IMR-90 (cell line): Measurements from ENCODE around the gene NKX2-1.

ENCODE experiments used
- BHLHE40 ChIP-seq: fragments of 150-350 bp; IDR thresholded peaks from 2 replicates; pipeline ENCODE4 v1.6.1; 2016; ENCODE audit warnings: mild to moderate bottlenecking, low read depth, low read length
- CEBPB ChIP-seq: IDR thresholded peaks from 2 replicates; pipeline ENCODE4 v1.6.1; 2012; ENCODE audit warnings: low read depth, low read length, improper control_type of control experiment
- POLR2A ChIP-seq: IDR thresholded peaks from 2 replicates; pipeline ENCODE4 v1.6.1; 2012; ENCODE audit warnings: mild to moderate bottlenecking, low read depth, low read length
- TF ChIP-seq, protein P1 (sequence below): conservative IDR thresholded peaks from 2 replicates; pipeline ENCODE4 v1.5.1; 2012; ENCODE audit warnings: mild to moderate bottlenecking, low read depth, low read length, improper control_type of control experiment

- no peak for TF ChIP-seq POLR2A
- TF ChIP-seq, protein P1, sequence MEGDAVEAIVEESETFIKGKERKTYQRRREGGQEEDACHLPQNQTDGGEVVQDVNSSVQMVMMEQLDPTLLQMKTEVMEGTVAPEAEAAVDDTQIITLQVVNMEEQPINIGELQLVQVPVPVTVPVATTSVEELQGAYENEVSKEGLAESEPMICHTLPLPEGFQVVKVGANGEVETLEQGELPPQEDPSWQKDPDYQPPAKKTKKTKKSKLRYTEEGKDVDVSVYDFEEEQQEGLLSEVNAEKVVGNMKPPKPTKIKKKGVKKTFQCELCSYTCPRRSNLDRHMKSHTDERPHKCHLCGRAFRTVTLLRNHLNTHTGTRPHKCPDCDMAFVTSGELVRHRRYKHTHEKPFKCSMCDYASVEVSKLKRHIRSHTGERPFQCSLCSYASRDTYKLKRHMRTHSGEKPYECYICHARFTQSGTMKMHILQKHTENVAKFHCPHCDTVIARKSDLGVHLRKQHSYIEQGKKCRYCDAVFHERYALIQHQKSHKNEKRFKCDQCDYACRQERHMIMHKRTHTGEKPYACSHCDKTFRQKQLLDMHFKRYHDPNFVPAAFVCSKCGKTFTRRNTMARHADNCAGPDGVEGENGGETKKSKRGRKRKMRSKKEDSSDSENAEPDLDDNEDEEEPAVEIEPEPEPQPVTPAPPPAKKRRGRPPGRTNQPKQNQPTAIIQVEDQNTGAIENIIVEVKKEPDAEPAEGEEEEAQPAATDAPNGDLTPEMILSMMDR: no peak
- TF ChIP-seq BHLHE40: no peak
- no peak for TF ChIP-seq CEBPB
Measured at GRCh38 chr14:36505181-36505815, 14.7 kb downstream of the NKX2-1 start.
